CD4-positive, alpha-beta T cell treated with Interferon alpha-2 for 1 hour (primary cell): ENCODE results near the gene HOXB9.

Experiments used
- DNase-seq, 2 donors: peaks; one replicate each; pipeline ENCODE4 v3.0.0-alpha.2; 2020 to 2022

Gene HOXB9

GRCh38 chr17:48626245-48627117, at the start of gene HOXB9:
HOXB9 (minus strand) TSS chr17:48626358; CDS start chr17:48626269, 89 bp downstream.
- DNase-seq = peak in 1 of 2 donors; percentile 48

DNA sequence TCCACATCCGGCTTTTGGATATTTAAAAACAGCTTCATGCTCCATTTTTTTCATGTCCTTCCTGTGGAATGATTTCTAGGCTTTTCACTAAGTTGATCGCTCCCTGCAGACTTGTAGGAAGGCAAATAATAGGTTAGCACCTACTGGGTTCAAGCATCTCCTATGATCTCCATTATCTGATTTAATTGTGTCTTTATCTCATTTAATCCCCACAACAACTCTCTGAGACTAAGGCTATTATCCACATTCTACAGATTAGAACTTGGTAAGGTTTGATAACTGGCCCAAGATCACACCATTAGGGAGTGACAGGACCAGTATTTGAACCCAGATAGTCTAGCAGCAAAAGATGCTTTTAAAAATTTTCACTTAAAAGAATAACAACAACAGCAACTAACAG, 46.2 kb upstream of the HOXB9 start:
- no peak for DNase-seq

GRCh38 chr17:48671697-48672171, 45.6 kb upstream of the HOXB9 start:
- DNase-seq = peak; percentile 50 to 70

- DNase-seq = no peak
Observed at GRCh38 chr17:48663134-48663924, 37.2 kb upstream of the HOXB9 start.

DNA sequence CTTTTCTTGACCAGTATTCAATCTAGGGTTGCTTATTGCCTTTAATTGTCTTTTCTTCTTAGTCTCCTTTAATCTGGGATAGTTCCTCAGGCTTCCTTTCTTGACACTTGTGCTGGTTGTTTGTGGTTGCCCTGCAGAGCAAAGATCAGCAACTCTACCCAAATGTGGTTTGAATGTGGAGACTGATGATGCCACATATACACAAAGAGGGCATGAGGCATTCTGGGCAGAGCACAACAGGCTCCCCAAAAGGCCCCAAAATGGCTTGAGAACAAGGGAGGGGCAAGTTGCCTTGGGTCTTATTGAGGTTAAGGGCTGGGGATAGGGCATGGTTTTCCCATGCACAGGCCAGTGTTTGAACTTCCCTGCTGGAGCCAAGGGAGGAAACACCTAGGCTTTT, 29.8 kb upstream of the HOXB9 start:
- no peak for DNase-seq

GRCh38 chr17:48649741-48650140, 23.6 kb upstream of the HOXB9 start:
- DNase-seq = no peak

- no peak for DNase-seq
Observed at GRCh38 chr17:48647963-48648245, 21.7 kb upstream of the HOXB9 start.

- peak in 1 of 2 donors; percentile 19 for DNase-seq
Observed at GRCh38 chr17:48647103-48647962, 21.2 kb upstream of the HOXB9 start.

DNA sequence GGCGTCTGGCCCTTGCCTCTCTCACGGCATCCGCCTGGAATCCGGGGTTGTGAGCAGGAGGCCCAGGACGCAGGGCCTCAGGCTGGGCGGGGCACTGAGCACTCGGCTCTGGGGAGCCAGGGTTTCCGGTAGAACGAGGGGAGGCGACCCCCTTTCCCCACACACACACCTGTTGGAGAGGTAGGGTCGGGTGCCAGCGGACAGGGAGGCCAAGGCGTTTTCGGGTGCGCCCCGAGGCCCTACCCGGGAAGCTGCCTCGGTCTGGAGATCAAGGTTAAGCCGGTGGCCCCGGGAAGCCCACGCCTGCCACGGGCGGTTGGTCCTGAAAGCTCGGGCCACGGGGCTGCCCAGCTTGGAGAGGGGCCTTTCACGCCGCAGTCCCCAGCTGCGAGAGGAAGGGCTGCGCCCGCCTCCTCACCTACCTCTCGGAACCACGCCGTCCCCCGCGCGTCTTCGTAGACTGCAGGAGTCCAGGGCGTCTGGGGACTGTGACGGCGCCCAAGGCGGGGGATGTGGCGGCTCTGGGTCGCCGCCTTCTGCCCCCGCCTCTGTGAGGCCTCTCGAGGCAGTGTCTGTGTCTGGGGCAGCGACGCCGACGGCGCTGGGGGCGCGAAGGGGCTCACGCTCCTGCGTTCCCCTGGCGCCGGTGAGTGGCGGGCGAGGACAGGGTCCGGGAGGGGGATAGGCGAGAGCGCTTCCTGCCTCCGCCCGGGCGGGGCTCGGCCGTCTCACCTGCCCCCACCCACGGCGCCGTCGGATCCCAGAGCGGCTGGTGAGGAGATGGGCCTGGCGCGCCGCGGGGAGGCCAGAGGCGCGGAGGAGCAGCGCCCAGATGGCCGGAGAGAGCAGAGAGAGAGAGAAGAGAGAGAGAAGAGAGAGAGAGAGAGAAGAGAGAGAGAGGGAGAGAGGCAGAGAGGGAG, 20.3 kb upstream of the HOXB9 start:
- DNase-seq = peak; percentile 10 to 52

GRCh38 chr17:48645639-48646182, 19.6 kb upstream of the HOXB9 start:
- DNase-seq = no peak

DNA sequence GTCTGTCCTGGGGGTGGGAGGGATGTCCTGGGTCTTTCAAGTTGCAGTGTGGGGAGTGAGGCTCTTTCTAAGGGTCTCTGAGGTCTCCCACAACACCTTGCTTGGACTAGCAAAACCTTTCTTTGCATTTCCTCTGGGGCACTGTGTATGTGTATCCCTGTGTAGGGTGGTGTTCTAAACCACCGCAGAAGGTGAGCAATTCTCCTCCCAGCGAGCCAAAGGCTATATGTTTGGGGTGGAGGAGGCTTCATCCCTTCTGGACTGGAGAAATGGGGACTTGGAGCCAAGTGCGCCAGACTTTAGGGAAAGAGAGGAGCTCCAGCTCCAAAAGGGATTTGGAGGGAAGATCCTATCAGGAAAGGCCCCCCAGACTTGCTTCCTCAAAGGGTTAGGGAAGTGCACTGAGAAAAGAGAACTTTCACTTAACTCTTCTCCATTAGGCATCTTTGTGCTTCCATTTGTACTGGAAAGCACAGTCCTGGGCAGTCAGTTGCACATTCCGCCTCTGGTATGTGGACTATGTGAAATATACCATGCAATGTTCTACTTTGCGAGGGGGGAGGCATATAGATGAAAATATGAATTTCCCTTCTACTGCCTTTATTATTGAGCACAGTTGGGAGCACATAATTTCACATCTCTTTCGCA, 18.9 kb upstream of the HOXB9 start:
- DNase-seq = no peak

- DNase-seq = no peak
Observed at GRCh38 chr17:48644159-48644558, 18.0 kb upstream of the HOXB9 start.

- no peak for DNase-seq
Observed at GRCh38 chr17:48643697-48644012, 17.5 kb upstream of the HOXB9 start.

DNA sequence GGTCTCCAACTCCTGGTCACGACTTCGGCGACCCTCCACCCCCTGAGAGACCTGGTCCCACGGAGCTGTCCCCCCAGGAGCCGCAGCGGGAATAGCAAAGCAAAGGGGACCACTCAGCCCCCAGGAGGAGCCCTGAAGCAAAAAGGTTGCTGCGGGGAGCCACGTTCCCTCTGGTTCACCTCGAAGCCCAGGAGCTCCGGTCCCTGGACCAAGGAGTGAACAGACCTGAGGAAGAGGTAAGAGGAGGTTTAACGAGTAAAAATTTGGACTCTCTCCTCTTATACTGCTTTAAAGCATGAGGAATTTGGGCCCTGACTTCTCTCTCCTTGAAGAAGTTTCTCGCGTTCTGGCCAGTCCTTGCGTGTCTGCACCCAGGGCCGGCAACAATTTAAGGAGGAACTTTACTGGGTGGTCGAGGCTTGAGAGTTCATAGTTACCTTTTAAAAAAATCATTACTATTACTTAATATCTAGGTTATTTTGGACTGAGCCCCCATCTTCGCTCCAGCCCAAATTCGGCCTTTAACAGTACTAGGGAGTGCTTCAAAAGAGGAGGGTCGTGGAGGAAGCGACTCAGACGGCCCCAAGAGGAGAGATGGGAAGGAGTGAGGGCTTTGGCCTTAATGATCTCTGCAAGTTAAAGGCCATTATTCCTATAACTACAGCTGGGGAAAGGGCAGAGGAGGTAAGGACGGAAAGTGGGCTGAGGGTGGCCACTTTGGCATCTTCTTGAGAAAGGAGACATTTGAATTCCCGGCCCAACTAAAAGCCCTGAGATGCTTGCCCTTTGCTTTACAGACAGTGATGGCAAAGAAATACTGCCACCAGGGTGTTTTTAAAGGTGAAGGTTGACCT, 16.9 kb upstream of the HOXB9 start:
- DNase-seq = no peak

GRCh38 chr17:48642059-48642842, 16.1 kb upstream of the HOXB9 start:
- DNase-seq = no peak

GRCh38 chr17:48641541-48642058, 15.4 kb upstream of the HOXB9 start:
- no peak for DNase-seq

GRCh38 chr17:48640858-48641180, 14.7 kb upstream of the HOXB9 start:
- DNase-seq = no peak

DNA sequence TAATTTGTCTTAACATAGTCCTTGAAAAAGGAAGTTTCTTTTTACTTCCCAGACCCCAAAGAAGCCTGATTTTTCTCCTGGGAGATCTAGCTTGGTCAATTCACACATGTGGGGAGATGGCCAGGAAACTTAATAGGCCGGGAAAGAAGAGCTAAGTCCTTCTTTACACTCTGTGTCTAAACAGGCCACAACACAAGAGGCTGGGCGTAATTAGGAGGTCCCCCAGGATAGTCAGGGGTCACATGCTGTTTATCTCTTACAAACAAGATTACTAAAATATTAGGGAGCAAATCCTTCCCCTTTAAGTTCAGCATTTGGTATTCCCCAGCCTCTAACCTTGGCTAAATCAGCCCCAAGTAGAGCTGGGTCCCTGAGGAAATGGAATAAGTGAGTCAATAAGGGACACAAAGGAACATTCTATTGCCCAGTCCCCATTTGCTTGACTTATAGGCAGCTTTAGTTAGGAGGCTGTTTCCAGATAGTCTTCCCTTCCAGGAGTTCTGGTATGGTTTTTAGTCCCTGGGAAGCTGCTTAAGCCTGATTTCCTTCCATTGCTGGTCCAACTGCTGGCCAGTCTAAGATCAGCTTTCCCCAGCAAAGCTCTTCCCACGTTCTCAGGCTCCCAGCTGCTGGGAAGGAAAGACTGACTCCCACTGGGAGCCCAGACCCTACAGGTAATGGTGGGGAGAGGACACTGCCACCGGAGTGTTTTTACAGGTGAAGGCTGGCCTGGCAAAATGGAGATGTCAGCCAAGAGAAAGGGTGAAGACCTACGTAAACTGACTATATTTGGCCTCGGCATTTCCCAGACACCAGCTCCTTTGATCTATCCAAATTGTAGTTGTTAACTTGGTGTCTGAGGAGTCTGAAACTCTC, 14.1 kb upstream of the HOXB9 start:
- DNase-seq = no peak
